Activated T-helper 17 cell treated with anti-CD3 and anti-CD28 coated beads, Interleukin-2, amount 50 U/mL, for 72 hours (primary cell): ENCODE measurements around the gene ZNF263. TPM values are rescaled to one million over a fixed set of nuclear protein-coding genes. Genes with fewer than 3 reads are reported as not detected.
"Not testable (repeated sequence)": the region's sequence is repeated elsewhere in the genome, so short reads cannot be mapped to it uniquely, and the experiment has no call there.

Experiments used
- ATAC-seq: fragments of 150-1000 bp; cut with Tn5 transposase; replicated peaks from 2 replicates; pipeline ENCODE4 v1.10.0; 2021; ENCODE audit warnings: mild to moderate bottlenecking, moderate library complexity
- H3K27ac Mint-ChIP-seq: one replicate; pipeline ENCODE4 v1.8.0; 2022; ENCODE audit warnings: mixed read lengths
- H3K27me3 Mint-ChIP-seq: one replicate; pipeline ENCODE4 v1.8.0; 2022; ENCODE audit warnings: mixed read lengths
- H3K36me3 Mint-ChIP-seq: one replicate; pipeline ENCODE4 v1.8.0; 2022; ENCODE audit warnings: low read depth, mild to moderate bottlenecking, mixed read lengths
- H3K4me1 Mint-ChIP-seq: one replicate; pipeline ENCODE4 v1.8.0; 2022; ENCODE audit warnings: mixed read lengths
- H3K4me3 Mint-ChIP-seq: one replicate; pipeline ENCODE4 v1.8.0; 2022; ENCODE audit warnings: mild to moderate bottlenecking, mixed read lengths
- H3K9me3 Mint-ChIP-seq: one replicate; pipeline ENCODE4 v1.8.0; 2022; ENCODE audit warnings: mixed read lengths
- total RNA-seq, 2 donors: library from RNA; stranded (reverse); gene quantifications; one replicate each; pipeline ENCODE4 v1.2.3, GENCODE V29; 2022

The ZNF263 gene
- total RNA-seq, 2 donors from 2014 or later = 19.3 to 21.4 TPM

DNA sequence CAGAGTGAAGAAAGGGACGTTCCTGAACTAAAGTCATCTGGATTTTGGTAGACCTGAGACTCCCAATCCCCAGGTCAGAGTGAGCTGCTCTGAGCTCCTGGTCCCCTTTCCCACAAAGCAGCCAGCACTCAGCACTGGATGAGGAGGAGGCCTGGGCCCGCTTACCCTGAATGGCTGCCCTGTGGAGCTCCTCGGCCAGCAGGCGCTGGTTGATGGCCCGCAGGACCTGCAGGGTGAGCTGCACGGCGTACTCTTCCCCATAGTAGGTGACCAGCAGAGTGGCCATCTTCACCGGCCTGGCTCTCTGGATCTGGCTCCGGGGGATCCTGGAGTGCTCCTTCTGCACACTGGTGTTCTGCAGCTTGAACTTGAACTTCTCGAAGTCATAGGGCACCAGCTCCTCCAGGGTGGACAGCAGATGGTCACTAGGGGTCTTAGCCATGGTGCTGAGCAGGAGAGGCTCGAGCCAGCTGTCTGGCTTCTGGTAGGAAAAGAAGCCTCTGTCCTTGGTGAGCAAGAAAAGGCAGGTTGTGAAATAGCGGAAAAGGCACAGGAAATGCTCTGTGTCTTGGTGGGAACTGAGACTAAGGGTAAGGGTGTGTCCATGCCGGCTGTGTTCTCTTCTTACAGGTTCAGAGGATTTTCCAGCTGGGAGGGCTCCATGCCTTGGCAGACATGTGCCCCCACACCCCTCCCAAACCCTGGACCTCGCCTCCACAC lies 27.0 kb upstream of the ZNF263 start, which contains the start of gene MEFV:
Gene MEFV, minus strand, starts transcription at position 488 of the 720 bp plus-strand sequence. Its CDS starts 46 bp downstream, at position 442.
- Mint-ChIP-seq H3K4me3 (no peak within 1 kb of the TSS), H3K27ac (no peak within 1 kb of the TSS), H3K4me1 (no peaks in the 10 kb centered on the region), H3K9me3 (no peaks in the 10 kb centered on the region), H3K36me3 (no peaks in the 10 kb centered on the region), H3K27me3 (no peaks in the 10 kb centered on the region)
- no peak for ATAC-seq

- no peaks in the 10 kb centered on the region for H3K36me3 Mint-ChIP-seq
- no peaks in the 10 kb centered on the region for H3K9me3 Mint-ChIP-seq
- no peaks in the 10 kb centered on the region for H3K27me3 Mint-ChIP-seq
- H3K4me3 Mint-ChIP-seq = no peak overlapping the region
- no peak overlapping the region for H3K27ac Mint-ChIP-seq
- no peak for ATAC-seq
- peaks cover 3% of the 10 kb centered on the region for H3K4me1 Mint-ChIP-seq
These were observed 26.3 kb upstream of the ZNF263 start for GRCh38 chr16:3256866-3257465.

DNA sequence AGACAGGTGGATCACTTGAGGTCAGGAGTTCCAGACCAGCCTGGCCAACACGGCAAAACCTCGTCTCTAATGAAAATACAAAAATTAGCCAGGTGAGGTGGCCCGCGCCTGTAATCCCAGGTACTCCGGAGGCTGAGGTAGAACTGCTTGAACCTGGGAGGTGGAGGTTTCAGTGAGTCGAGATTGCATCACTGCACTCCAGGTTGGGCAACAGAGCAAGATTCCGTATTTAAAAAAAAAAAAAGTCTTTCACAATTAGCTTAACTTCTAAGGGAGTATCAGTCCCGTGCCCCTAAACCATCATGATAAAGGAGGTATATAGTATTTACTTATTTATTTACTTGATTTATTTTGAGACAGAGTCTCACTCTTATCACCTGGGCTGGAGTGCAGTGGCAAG lies 23.5 kb upstream of the ZNF263 start:
- H3K4me3 Mint-ChIP-seq = no peak overlapping the region

GRCh38 chr16:3262517-3262916 lies 20.8 kb upstream of the ZNF263 start:
- no peaks in the 10 kb centered on the region for H3K27me3 Mint-ChIP-seq
- H3K36me3 Mint-ChIP-seq = peaks cover 7% of the 10 kb centered on the region
- H3K27ac Mint-ChIP-seq = peak overlapping the region; percentile 81
- no peaks in the 10 kb centered on the region for H3K9me3 Mint-ChIP-seq
- ATAC-seq = no peak
- peak overlapping the region; percentile 78 for H3K4me3 Mint-ChIP-seq
- peaks cover 10% of the 10 kb centered on the region for H3K4me1 Mint-ChIP-seq

More for the DNA sequence above, 23.5 kb upstream of the ZNF263 start:
- no peak overlapping the region for H3K27ac Mint-ChIP-seq
- H3K36me3 Mint-ChIP-seq = peaks cover 7% of the 10 kb centered on the region
- peaks cover 10% of the 10 kb centered on the region for H3K4me1 Mint-ChIP-seq
- H3K27me3 Mint-ChIP-seq = no peaks in the 10 kb centered on the region
- no peak for ATAC-seq
- H3K9me3 Mint-ChIP-seq = no peaks in the 10 kb centered on the region

DNA sequence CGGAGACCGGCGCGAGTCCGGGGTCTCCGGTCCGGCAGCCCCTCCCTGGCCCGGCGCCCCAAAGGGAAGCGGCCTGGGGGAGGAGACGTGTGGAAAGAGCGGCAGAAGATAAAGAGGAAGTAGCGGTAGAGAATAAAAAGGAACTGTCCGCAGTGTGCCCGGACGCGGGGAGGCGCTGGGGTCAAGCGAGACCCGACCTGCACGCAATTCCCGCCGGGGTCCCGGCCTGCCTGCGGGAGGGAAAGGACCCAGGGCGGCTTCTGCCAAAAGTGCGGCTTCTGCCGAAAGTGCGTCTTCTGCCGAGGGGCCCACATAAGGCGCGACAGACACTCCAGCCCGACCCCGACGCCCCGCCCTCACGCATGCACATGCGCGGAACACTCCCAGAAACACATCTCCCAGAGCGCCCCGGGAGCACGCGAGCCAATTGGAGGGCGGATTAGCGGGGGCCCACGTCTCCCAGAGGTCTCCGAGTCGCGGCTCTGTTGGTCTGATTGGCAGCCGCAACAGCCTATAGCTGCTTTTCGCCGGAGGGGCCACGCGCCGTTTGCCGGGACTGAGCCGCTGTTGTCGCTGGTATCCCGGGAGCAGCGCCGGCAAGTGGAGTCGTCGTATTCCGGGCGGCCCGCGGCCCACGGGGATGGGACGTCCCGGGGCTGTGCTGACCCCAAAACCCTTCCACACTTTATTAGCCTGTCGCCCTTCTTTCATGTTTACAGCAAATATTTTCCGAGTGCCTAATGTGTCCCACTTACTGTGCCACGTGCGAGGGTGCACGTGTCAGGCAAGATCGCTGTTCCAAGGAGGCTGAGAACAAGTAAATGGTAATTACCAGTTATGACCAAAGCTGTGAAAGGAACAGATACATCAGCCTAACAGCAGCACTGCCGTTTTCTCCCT lies 18.9 kb upstream of the ZNF263 start:
- Mint-ChIP-seq H3K9me3 (no peaks in the 10 kb centered on the region), H3K36me3 (peaks cover 7% of the 10 kb centered on the region), H3K4me3 (peak overlapping the region; percentile 78), H3K4me1 (peaks cover 10% of the 10 kb centered on the region), H3K27me3 (no peaks in the 10 kb centered on the region), H3K27ac (peak overlapping the region; percentile 81)
- ATAC-seq = peak; percentile 83

DNA sequence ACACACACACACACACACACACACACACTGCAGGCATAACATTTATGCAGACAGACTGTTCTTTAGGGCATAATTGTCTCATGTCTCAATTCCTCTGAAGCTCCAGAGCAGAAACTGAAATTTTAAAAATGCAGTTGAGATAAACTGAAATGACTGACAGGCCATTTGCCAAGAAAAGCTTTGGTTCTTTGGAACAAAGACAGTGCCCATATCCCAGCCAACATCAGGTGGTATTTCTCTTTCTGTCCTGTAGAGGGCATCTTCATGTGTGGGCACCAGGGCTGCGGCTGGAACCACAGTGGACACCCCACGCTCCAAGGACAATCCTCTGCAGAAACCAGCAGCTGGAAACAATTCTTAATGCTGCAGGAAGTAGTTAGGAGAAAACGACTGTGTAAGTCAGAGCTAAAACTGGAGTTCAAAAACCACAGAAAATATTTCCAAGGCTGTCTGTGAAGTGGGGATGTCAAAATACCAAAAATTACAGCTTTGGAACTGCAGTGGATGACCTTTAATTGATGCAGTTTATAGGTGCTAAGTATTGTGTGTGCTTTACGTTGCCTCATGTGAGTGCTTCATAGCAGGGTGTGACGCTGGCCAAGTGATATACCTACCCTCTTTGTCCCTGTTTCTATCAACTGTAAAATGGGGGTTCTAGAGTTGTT lies 16.3 kb upstream of the ZNF263 start:
- Mint-ChIP-seq H3K27ac (no peak overlapping the region), H3K4me3 (no peak overlapping the region), H3K36me3 (peaks cover 7% of the 10 kb centered on the region), H3K9me3 (no peaks in the 10 kb centered on the region), H3K27me3 (no peaks in the 10 kb centered on the region), H3K4me1 (peaks cover 7% of the 10 kb centered on the region)
- no peak for ATAC-seq

DNA sequence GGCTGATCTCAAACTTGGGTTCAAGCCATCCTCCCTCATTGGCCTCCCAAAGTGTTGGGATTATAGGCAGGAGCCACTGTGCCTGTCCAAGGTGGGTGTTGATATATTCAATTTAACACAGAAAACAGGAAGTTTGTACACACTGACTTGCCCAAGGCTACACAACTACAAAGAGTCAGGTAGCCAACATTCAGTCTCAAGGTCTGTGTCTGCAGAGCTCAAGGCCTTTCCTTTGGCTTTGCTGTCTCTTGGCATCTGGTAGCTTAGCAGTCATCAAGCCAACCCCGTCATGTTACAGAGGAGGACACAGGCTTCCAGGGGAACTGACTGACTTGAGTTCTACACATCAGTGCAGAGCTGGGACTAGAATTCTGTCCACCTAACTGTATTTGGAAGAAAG lies 15.0 kb upstream of the ZNF263 start:
- Mint-ChIP-seq H3K4me3 (no peak overlapping the region), H3K9me3 (no peaks in the 10 kb centered on the region), H3K27me3 (no peaks in the 10 kb centered on the region), H3K4me1 (no peaks in the 10 kb centered on the region), H3K36me3 (peaks cover 6% of the 10 kb centered on the region), H3K27ac (no peak overlapping the region)
- ATAC-seq = no peak

- H3K36me3 Mint-ChIP-seq, H3K27ac Mint-ChIP-seq, H3K27me3 Mint-ChIP-seq, ATAC-seq, H3K4me3 Mint-ChIP-seq, H3K9me3 Mint-ChIP-seq, H3K4me1 Mint-ChIP-seq: not testable (repeated sequence)
These were observed 12.6 kb upstream of the ZNF263 start for GRCh38 chr16:3270718-3271117.

GRCh38 chr16:3271281-3271680 lies 12.0 kb upstream of the ZNF263 start:
- ATAC-seq, H3K27ac Mint-ChIP-seq, H3K4me3 Mint-ChIP-seq, H3K36me3 Mint-ChIP-seq, H3K27me3 Mint-ChIP-seq, H3K9me3 Mint-ChIP-seq, H3K4me1 Mint-ChIP-seq: not testable (repeated sequence)

DNA sequence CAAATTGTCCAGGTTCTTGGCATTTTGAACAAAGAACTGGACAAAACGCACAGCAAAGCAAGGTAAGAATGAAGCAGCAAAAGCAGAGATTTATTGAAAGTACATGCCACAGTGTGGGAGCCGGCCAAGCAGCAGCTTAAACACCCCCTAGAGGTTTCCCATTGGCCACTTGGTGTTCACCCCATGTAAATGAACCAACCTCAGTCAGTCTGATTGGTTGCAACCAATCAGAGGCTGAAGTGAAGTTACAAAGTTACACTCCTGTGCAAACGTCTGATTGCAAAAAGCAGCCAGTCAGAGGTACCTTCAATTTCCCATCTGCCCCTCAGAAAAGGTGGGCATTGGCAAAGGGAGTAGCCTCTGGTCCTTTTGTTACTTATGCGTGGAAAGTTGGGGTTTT lies 8.8 kb upstream of the ZNF263 start:
- ATAC-seq = no peak
- H3K9me3 Mint-ChIP-seq = no peaks in the 10 kb centered on the region
- no peaks in the 10 kb centered on the region for H3K36me3 Mint-ChIP-seq
- no peak overlapping the region for H3K4me3 Mint-ChIP-seq
- no peaks in the 10 kb centered on the region for H3K4me1 Mint-ChIP-seq
- no peak overlapping the region for H3K27ac Mint-ChIP-seq
- H3K27me3 Mint-ChIP-seq = peaks cover 2% of the 10 kb centered on the region

DNA sequence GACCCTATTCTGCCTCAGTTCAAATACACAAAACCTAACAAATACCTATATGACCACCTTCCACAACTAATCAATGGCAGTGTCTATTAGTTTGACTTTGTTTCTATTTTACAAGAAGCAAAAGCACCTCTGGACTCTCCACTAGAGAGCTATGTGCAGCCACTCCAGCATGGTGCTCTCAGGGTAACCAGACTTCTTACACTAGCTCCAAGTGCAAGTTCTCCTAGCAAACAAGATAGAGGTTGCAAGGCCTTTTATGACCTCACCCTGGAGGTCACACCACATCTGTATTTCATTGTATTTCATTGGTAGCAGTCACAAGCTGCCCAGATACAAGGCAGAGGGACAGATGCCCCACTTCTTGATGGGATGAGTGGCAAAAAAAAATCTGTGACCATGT lies 8.3 kb upstream of the ZNF263 start:
- ATAC-seq = no peak
- H3K9me3 Mint-ChIP-seq = no peaks in the 10 kb centered on the region
- H3K36me3 Mint-ChIP-seq = no peaks in the 10 kb centered on the region
- no peaks in the 10 kb centered on the region for H3K4me1 Mint-ChIP-seq
- peaks cover 2% of the 10 kb centered on the region for H3K27me3 Mint-ChIP-seq
- no peak overlapping the region for H3K4me3 Mint-ChIP-seq
- H3K27ac Mint-ChIP-seq = no peak overlapping the region

DNA sequence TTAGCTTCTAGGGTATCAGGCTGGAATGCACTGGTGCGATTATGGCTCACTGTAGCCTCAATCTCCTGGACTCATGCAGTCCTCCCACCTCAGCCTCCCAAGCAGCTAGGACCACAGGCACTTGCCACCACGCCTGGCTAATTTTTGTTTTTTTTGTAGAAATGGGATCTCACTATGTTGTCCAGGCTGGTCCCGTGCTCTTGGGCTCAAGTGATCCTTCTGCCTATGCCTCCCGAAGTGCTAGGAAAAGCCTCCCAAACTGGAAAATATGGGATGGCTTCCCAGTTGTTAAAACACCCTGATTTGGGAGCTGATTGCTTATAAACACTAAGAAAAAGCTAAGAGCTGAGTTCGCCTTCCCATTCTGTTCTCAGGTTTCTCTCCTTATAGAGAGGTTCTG lies 6.6 kb upstream of the ZNF263 start:
- Mint-ChIP-seq H3K9me3 (no peaks in the 10 kb centered on the region), H3K4me3 (no peak overlapping the region), H3K4me1 (no peaks in the 10 kb centered on the region), H3K27ac (no peak overlapping the region), H3K27me3 (peaks cover 2% of the 10 kb centered on the region), H3K36me3 (no peaks in the 10 kb centered on the region)
- no peak for ATAC-seq

- H3K27ac Mint-ChIP-seq = no peak overlapping the region
- peaks cover under 1% of the 10 kb centered on the region for H3K27me3 Mint-ChIP-seq
- ATAC-seq = no peak
- peaks cover 9% of the 10 kb centered on the region for H3K4me1 Mint-ChIP-seq
- peaks cover 35% of the 10 kb centered on the region for H3K36me3 Mint-ChIP-seq
- peak overlapping the region; percentile 98 for H3K4me3 Mint-ChIP-seq
- H3K9me3 Mint-ChIP-seq = no peaks in the 10 kb centered on the region
These were observed 2.0 kb upstream of the ZNF263 start for GRCh38 chr16:3281222-3281820.
